GM19099 (cell line): Measurements from ENCODE around the gene KRT32.

Source experiments
- POLR2A ChIP-seq: IDR thresholded peaks from 3 replicates; pipeline ENCODE4 v1.6.1; 2011; ENCODE audit warnings: low read depth; ENCODE audit not compliant: insufficient read length; ENCODE audit errors: extremely low read depth

KRT32 gene

DNA sequence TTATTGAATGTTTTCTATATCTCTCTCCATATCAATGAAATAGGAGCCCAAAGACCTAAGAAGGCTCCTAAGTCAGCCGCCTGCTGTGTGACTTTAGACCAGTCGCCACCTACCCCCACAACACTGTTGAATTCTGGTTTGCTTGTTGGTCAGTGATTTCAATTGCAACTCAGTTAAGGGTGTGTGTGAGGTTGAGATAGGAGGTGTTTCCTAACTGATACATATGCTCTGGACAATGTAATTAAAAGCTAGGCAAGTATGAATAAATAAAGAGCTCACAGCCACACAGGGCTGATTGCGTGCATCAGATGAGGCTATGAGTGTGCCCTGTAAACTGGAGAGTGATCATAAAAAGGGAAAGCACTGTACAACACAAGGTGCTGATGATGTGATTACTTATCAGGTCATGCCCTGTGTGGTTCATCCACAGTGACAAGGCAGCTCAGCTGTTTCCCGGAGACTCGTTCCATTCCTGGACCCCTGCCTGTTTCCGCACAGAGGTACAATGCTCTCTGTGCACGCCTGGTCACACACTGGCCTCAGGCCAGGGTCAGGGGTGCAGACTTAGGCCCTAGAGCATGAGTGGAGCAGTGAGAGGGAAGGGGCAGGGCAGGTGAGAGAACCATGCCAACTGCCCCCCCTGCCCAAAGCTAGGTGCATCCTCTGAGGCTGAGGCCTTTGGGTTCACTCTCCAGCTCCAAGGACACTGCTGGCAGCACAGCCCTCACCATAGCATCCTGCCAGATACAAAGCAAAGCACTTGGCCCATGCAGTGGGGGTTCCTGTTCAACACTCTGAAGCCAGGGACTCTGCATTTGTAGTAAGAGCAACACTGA, 17.0 kb upstream of the KRT32 start:
- no peak for TF ChIP-seq POLR2A

DNA sequence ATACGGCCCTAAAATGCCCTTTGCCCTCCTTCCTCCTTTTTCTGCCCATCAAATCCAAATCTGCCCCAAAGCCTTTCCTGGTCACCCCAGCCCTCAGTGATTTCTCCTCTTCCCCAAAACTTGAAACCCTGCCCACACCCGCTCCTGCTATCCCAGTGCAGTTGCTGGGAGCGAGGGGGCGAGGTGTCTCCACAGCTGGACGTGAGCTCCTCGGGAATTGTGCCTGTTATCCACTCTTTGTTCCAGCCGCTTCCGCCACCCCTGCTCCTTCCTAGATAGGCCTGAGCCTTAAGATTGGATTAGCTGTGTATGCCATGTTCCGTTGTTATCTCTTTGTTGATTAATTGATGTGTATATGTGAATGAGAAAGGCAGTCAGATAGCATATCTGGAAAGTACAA, 16.3 kb upstream of the KRT32 start:
- TF ChIP-seq POLR2A: no peak

DNA sequence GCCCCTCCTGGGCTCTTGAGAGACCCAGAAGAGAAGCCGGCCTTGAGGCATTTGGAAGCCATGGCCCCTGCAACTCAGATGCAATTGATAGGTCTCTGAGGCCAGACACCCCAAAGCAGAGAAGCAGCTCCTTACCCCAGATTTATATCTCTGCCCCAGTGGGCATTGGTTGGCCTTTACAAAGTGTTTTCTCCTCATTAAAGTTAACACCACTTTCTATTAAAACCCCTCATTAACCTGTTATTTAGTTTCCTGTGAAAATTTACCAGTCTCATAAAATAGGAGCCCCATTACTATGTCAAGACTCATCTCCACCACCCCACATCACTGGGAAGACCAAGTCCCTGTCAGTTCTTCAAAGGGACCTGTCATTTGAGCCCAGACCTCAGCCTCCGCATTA, 13.8 kb upstream of the KRT32 start, which contains the start of gene KRT35:
TSS of gene KRT35 (minus strand) at position 116 of the 400 bp plus-strand sequence. CDS start at position 62, 54 bp downstream.
- TF ChIP-seq POLR2A: no peak

DNA sequence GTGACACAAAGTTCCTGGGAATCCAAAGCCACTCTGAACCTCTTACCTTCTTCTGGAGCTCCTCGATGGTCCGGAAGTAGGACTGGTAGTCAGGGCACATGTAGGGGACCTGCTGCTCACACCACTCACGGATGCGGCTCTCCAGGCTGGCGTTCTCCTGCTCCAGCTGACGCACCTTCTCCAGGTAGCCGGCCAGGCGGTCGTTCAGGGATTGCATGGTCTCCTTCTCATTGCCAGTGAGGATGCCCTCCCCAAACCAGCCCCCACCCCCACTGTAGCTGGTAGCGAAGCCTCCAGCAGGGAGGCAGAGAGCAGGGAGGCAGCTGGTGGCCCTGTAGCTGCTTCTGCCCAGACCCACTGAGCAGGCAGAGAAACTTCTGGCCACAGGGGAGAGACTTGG, 13.4 kb upstream of the KRT32 start:
- TF ChIP-seq POLR2A: no peak

DNA sequence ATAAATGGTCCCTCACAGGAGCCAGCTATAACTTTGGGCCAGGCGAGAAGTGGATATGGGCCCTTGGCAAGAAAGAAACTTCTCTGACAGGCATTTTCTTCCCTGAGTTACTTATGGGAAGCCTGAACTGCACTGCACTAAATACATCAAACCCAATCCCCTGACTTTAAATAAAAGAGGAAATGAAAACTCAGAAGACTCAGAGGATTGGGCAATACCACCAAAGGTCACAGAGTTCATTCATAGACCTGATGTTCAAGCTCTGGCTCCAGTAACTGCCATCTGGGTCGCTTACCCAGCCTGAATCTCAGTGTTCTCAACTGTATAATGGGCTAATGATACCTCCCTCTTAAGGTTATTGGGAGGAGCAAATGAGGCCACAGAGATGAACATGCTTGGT, 12.9 kb upstream of the KRT32 start:
- no peak for TF ChIP-seq POLR2A

DNA sequence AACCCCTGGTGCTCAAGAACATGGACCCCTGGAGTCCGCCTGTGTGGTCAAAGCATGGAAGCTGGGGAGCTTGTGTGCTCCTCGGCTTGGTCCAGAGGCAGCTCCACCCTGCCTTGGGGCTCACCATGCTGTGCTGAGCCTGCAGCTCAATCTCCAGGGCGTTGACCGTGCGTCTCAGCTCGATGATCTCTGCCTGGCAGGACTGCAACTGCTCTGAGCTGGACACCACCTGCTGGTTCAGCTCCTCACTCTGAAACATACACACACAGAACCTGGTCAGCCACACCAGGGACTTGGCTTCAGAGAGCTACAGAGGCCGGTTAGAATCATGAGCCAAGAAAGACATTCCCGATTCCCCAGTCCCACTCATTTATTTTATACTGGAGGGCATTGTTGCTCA, 11.1 kb upstream of the KRT32 start:
- TF ChIP-seq POLR2A: no peak

DNA sequence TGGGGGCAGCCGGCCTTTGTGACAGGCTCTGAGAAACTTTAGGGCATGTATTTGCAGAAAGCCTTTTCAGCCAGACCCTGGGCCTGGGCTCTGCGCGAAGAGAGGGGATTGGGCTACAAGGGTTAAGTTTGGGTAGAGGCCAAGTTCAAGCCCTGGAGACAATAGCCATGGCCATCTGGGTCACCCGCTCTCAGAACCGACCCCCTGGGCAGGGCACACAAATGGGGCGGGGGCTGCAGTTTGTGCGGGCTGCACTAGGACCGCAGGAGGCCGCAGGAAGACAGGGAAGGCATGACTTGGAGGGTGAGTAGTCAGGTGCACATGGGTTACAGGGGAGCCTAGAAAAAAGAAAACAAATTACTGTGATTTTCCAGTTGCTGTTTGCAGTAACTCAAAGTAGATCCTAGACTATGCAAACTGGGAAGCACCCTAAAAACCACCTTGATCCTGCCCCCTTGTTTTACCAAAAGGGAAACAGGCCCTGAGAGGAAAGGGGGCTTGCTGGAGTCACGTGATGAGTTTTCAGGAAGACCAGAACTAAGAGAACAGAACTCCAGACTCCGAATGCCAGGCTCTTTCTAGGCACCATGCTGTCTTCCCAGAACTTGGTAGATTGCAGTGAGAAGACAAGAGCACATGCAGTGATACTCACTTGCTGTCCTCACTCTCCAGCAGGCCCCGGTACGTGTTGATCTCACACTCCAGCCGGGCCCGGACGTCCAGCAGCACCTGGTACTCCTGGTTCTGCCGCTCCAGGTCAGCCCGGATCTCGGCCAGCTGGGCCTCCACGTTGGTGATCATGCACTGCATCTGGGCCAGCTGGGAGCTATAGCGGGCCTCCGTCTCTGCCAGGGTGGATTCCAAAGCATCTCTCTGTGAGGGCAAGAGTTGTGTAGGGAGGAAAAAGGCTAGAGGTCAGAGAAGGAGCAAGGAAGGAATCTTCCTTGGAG, 10.0 kb upstream of the KRT32 start:
- TF ChIP-seq POLR2A: no peak

DNA sequence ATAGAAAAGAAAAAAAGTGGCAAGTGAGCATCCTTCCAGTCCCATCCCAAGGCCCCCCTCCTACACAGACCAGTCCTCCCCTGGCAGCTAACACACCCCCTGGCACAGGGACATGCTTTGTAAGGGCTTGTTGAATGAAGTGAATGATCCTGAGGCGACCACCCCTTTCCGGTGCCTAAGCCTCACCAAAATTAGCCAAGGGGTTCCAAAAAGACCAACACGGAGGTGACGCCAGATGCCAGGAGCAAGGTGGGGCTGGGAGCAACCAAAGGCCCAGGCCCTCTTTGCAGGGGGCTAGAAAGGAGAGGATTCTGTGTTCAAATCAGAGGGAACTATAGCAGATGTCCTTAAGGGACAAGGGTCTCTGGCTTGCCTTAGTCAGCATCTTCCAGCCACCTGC, 8.2 kb upstream of the KRT32 start:
- no peak for TF ChIP-seq POLR2A

DNA sequence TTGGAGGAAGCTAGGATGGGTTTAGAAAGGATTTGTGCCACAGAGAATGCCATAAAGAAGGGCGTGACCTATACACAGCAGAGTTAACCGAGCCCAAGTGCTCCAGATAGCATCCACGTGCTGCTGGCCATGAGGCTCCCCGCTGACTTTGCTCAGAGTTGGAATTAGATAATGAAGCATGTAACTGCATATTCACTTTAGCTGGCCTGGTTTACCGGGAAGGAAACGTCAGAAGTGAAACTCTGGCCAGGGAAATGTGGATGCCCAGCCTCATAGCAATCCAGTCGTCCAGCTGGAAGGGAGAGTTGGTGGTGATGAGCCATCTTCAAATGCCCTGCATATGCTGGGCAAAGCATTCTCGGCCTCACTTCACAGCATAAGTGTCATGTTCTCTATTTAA, 7.7 kb upstream of the KRT32 start:
- TF ChIP-seq POLR2A: no peak

DNA sequence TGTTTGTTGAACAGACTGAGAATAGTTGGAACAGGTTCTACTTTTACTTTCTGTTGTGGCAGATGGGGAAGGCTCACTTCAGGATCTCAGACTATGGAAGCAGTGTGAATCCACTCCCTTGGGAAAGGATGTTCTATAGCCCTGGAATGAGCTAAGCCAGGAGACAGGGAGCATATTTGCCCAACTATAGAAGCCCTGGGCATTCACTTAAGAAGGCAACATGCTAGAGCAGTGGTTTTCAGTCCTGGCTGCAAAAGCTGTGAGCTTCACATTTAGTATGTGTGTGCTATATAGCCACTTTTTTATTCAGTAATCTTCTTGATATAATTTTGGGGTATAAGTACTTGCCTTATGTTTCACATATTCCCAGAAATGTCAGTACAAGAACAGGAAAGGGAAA, 1.2 kb upstream of the KRT32 start:
- no peak for TF ChIP-seq POLR2A

DNA sequence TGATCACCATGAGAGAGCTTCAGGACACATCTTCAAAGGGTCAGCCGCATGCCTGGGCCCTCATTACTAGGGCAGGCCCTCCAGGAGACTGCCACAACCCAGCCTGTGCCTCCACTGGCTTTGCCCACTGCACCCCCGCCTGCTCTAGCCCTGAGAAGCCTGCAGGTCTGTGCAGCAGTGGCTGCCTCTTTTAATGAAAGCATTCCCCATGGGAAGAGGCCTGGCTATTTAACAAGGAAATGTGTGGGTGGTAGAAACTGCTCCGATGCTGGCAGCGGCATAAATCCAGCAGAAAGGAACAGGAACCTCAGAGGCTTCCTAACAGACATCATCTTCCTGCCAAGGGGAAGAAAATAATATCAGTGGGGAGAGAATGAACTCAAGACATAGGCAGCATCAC, 375 bp upstream of the KRT32 start:
- TF ChIP-seq POLR2A: no peak

DNA sequence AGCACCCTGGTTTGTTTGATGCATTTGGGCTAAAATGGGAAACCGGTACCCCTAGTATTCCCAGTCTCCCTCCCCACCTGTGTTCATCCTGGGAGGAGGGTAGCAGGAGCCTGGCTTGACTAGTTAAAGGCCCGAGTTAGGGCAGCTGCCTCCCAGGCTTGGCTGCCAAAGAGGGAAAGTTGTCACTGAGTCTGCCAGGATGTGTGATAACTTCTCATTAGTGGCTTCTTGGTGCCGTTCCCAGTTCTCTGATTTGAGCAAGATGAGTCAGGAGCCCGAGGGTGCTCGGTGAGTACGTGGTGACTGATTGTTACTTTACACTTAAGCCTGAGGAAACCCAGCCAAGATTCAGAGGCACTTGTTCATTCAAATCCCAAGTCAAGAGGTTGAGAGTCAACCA, 2.5 kb downstream of the KRT32 start:
- TF ChIP-seq POLR2A: no peak

DNA sequence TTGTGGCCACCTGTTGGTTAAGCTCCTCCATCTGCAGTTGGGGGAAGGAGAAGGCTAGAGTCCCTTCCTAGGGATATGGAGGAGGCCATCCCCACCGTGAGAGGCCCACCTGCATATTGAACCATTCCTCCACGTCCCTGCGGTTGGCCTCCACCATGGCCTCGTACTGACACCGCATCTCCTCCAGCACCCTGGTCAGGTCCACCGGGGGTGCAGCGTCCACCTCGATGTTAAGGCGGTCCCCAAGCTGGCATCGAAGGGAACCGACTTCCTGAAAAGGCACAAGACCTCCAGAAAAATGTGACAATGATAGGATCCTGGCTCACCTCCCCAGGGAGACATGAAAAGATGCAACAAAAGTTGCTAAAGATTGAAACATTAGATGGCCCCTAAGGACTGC, 3.0 kb downstream of the KRT32 start:
- TF ChIP-seq POLR2A: no peak

DNA sequence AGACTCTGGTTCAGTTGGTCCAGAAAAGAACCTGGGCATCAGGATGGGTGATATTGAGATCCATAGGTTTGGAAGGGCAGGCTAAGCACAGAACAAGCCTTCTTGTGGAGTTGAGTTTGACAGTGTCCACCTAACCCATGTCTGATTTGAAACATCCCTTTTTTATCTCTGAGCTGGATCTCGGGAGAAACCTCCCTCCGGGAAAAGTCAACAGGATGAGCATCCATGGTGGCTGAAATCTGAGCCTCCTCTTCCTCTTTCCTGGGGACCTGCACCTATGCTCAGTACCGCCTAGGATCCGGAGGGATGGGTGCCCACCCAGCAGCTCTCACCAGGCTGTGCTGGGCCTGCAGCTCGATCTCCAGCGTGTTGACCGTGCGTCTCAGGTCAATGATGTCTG, 3.4 kb downstream of the KRT32 start:
- no peak for TF ChIP-seq POLR2A

DNA sequence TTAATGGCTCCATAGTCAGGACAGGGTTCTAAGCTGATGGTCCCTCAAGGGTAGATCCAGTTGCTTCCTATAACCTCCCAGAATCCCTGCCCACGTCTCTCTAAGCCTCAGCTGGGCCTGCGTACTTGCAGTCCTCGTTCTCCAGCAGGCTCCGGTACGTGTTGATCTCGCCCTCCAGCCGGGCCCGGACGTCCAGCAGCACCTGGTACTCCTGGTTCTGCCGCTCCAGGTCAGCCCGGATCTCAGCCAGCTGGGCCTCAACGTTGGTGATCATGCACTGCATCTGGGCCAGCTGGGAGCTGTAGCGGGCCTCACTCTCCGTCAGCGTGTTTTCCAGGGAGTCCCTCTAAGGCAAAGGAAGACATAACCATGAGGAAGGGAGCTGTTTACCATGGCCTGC, 4.5 kb downstream of the KRT32 start:
- TF ChIP-seq POLR2A: no peak

DNA sequence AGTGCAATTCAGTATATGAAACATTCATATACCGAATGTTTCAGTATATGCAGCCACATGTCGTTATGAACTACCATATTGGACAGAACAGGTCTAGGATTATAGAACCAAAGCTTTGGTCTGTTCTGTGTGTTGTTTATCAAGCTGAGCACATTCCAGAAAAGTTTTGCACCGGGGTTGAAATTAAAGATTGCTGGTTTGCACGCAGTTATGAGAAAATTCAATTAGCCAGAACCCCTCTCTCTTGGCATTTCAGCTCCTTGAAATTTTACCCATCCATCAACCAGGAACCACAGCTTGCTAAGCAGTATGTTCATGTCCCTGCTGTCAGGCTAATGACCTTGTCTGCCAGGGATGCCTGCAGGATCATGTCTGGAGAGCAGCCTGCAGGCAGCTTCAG, 9.5 kb downstream of the KRT32 start:
- no peak for TF ChIP-seq POLR2A
